T47D (cell line): ENCODE data around the gene C2CD2L.
"Not testable (repeated sequence)": the region's sequence is repeated elsewhere in the genome, so short reads cannot be mapped to it uniquely, and the experiment has no call there.

Experiments used
- DNase-seq, 2 experiments: peaks; one replicate each; pipeline versions ENCODE4 v3.0.0 to v3.0.0-alpha.2; 2011 to 2012; ENCODE audit warnings: low read depth in 1 of 2, low spot score in 1 of 2
- JUND ChIP-seq: IDR thresholded peaks from 2 replicates; pipeline ENCODE4 v1.6.1; 2012; ENCODE audit warnings: low read depth
- in situ Hi-C: cut with HindIII; loops from 2 replicates; pipeline ENCODE4 v1.10.0; 2016; ENCODE audit warnings: low sequenced_read_pairs, low pct_unique_long_range_greater_than_20kb

Gene C2CD2L

DNA sequence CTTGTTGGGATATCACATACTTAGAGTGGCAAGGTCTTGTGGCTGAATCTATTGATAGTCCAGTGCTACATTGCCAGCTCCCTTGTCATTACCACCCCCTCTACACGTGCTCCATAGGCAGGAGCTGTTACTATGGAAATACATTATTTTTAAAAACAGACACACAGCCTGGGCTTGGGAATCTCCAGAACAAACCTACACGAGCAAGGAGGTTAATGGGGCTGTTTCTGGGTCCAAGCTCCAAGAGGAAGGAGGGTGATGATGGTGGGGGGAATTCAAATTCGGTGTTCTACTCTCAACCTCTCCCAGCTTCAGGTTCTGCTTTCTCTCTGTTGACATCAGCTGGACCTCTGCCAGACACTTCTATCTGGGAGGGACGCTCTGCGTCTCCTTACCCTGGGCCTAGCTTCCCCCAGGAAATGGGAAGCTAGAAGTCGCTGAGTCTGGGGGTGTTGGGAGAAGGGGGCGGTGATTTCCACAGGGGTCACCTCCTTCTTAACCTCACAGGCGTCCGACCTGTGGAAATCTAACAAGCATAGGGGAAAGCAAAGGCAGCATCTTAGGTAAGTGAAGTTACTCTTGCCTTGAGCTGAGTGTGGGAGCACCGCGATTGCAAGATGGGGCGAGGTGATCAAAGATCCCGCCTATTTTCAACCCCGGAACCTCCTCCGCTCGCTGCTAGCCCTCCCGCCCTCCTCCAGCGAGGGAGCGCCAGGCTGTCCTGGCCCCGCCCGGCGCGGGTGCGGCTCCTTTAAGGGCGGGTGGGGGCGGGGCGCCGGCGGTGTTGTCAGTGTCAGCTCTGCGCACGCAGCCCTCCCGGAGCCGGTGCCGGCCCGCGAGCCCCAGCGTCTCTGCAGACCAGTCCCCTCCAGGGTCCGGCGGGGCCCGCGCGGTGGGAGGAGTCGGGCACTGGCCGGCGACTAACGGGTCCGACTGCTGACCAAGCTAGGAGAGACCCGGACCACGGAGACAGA, at the start of gene C2CD2L:
TSS of gene C2CD2L (plus strand) at position 781 of the 974 bp plus-strand sequence. CDS start 398 bp downstream, outside the sequence.
- in situ Hi-C loops = no loop called here
- DNase-seq = peak; percentile 91 to 96
- TF ChIP-seq JUND = no peak

DNA sequence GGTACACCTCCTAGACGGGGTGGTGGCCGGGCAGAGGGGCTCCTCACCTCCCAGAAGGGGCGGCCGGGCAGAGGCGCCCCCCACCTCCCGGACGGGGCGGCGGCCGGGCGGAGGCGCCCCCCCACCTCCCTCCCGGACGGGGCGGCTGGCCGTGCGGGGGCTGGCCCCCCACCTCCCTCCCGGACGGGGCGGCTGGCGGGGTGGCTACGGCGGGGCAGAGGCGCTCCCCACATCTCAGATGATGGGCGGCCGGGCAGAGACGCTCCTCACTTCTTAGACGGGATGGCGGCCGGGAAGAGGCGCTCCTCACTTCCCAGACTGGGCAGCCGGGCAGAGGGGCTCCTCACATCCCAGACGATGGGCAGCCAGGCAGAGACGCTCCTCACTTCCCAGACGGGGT, 48.0 kb upstream of the C2CD2L start:
- in situ Hi-C loops, DNase-seq: not testable (repeated sequence)

DNA sequence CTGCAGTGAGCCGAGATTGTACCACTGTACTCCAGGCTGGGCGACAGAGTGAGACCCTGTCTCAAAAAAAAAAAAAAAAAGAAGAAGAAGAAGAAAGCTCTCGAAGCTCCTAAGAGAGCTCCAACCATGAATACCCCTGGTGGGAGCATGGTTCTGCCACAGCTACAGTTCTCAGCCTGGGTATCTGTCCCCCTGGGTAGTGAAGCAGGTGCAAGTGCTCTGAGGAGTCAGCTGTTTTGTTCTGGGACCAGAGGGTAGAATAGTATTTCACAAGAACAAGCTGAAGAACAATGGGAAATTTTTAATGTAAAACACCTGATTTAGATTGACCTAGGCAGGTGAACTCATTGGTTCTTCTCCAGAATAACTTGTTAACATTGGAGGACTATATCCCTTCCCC, 45.9 kb upstream of the C2CD2L start:
- no peak for TF ChIP-seq JUND
- in situ Hi-C loops = no loop called here
- no peak for DNase-seq

DNA sequence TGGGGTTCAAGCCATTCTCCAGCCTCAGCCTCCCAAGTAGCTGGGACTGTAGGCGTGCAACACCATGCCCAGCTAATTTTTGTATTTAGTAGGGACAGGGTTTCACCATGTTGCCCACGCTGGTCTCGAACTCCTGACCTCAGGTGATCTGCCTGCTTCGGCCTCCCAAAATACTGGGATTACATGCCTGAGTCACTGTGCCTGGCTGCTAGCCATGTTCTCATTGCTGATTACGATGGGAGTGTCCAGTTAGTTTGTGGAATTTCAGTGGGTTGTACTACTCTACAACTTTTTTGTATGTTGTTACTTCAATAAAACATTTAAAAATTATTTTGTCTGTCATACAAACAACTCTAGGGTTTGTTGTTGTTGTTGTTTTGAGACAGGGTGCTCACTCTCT, 44.4 kb upstream of the C2CD2L start:
- no peak for TF ChIP-seq JUND
- in situ Hi-C loops = no loop called here
- no peak for DNase-seq

DNA sequence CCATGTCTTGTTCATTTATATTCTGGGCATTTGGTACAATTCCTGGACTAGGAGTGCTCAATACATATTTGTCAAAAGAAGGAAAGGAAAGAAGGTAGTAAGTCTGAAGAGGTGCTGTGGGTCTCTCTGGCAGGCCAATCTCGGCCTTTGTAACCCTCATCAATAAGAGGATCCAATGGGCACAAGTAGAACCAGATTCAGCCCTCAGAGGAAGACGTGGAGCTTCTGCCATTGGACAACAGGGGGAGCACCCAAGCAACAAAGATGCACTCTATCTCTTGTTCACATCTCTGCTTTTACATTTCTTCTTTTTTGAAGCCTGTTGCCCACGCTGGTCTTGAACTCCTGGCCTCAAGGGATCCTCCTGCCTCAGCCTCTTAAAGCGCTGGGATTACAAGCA, 41.8 kb upstream of the C2CD2L start:
- DNase-seq = peak in 1 of 2 experiments; percentile 76
- no peak for TF ChIP-seq JUND
- in situ Hi-C loops = no loop called here

DNA sequence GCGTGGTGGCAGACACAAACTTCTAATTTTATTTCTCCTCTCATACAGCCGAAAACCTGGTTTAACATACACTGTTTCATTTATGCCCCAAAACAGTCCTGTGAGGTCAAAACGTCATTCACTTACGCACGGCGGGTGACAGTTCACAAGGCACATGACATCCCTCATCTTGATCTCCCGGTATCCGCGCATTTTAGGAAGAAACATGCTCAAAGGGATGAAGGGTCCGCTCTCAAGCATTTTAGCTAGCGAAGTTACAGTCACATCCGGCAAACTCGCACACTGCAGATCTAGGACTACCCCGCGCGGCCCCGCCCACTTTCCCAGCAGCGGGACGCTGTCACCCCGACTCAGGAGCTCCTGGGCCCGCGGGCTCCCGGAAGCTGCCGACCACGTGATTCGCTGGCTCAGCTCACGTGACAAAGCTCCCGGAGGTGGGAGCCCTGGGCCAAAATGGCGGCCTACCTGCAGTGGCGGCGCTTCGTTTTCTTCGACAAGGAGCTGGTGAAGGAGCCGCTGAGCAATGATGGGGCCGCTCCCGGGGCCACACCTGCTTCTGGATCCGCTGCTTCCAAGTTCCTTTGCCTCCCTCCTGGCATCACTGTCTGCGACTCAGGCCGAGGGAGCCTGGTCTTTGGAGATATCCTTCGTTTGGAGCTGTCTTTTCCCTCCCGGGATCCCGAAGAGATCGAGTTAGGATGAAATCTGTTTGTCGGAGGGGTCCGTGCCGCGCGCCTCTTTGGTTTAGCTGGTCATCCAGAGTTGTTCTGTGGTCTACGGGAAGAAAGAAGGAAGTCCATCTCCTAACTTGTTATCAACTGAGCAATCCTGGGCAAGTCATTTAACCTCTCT, 39.5 kb upstream of the C2CD2L start, which contains the start of gene VPS11:
TSS of gene VPS11 (plus strand) at position 448 of the 852 bp plus-strand sequence. CDS start at position 454, 6 bp downstream.
- in situ Hi-C loops = no loop called here
- no peak for TF ChIP-seq JUND
- peak; percentile 98 to 99 for DNase-seq

DNA sequence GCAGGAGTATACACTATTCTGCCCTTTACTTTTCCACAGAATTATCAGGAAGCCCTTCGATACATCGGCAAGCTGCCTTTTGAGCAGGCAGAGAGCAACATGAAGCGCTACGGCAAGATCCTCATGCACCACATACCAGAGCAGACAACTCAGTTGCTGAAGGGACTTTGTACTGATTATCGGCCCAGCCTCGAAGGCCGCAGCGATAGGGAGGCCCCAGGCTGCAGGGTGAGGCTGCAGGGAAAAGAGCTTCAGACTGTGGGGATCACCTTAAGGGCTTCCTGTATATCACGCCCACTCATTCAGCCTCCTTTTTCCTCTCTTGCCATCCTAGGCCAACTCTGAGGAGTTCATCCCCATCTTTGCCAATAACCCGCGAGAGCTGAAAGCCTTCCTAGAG, 29.3 kb upstream of the C2CD2L start:
- in situ Hi-C loops = no loop called here
- no peak for TF ChIP-seq JUND
- DNase-seq = no peak

DNA sequence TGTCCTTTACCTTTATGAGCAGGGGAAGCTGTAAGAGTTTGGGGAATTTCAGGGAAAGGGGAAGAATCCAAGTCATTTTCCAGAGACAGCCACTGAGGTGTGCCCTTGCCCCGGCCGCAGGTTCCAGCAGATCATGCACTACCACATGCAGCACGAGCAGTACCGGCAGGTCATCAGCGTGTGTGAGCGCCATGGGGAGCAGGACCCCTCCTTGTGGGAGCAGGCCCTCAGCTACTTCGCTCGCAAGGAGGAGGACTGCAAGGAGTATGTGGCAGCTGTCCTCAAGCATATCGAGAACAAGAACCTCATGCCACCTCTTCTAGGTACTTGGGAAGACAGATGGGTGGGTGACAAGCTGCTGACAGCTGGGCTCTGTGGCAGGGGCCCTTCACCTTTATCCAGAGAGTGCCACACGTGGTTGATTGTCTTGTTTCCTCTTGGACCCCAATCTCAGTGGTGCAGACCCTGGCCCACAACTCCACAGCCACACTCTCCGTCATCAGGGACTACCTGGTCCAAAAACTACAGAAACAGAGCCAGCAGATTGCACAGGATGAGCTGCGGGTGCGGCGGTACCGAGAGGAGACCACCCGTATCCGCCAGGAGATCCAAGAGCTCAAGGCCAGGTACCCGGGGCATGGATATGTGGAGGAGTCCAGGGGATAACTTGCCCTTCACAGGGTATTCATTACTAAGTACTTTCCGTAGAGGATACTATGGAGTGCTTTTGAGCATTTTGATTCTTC, 28.3 kb upstream of the C2CD2L start:
- TF ChIP-seq JUND = no peak
- DNase-seq = no peak
- in situ Hi-C loops = no loop called here

DNA sequence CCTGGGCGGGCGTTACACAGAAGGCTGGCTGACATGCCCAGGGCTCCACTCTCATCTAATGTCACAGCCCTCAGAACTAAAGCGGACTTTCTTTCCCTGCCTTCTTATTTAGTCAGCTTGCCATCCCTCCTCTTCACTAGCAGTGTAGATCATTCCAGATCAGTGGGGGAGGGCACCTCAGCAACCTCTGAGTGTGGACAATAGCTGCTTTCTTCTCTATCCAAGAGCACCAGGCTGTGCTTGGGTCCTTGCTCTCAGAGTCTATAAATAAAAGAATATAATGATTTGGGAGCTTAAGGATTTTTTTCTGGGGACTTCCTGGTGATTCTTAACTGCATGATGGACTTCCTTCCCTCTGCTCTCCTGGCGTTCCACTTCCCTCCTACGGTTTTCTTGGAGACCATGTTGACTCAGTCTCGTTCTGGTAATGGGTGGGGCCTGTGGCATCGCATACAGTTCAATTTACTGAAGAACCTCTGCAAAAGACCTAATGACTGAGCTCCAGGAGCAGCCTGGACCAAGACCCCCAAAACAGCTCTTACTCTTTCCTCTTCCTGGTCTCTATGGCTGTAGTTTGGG, 25.4 kb upstream of the C2CD2L start:
- in situ Hi-C loops = no loop called here
- DNase-seq = no peak
- TF ChIP-seq JUND = no peak

DNA sequence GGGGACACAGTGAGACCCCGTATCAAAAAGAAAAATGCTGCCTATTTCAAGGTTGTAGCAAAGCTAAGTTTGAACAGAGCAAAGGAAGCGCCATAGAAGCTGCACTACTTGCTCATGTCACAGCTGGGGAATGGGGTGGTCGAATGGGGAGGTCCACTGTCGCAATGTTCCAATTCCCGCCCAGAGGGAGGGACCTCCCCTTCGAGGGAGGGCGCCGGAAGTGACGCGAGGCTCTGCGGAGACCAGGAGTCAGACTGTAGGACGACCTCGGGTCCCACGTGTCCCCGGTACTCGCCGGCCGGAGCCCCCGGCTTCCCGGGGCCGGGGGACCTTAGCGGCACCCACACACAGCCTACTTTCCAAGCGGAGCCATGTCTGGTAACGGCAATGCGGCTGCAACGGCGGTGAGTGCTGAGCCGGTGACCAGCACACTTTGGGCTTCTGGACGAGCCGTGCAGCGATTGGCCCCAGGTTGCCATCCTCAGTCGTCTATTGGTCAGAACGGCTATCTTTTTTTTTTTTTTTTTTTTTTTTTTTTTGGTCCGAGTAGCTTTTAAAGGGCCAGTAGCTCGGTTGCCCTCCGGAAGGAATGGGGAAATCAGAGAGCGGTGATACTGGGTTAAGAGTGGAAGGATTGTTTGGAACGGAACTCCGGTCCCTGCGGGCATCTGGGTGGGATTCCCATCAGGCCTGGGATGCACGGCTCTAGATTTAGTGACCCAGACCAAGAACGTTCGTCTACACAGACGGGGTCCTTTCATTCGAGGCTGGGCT, 22.3 kb upstream of the C2CD2L start, which contains the start of gene HMBS:
TSS of gene HMBS (plus strand) at position 219 of the 774 bp plus-strand sequence. CDS start at position 372, 153 bp downstream.
- peak; percentile 83 to 98 for DNase-seq
- TF ChIP-seq JUND = no peak
- in situ Hi-C loops = no loop called here

DNA sequence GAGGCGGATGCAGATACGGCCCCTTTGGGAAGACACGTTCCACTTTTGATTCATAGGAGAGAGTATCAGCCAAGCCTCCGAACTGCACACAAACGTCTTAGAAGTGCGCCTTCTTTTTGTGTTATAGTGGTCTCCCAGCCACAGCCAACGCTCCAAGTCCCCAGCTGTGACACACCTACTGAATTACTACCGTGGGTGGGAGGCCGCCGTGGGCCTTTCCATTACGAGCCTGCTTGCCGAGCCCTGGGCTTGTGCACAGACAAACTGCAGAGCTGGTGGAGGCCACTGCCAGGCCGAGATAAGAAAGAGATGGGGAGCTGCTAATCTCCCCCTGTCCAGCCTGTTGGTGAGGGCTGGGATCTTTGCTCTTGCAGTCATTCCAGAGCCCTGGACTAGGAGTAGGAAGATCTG, 21.7 kb upstream of the C2CD2L start:
- no peak for TF ChIP-seq JUND
- in situ Hi-C loops = no loop called here
- no peak for DNase-seq

DNA sequence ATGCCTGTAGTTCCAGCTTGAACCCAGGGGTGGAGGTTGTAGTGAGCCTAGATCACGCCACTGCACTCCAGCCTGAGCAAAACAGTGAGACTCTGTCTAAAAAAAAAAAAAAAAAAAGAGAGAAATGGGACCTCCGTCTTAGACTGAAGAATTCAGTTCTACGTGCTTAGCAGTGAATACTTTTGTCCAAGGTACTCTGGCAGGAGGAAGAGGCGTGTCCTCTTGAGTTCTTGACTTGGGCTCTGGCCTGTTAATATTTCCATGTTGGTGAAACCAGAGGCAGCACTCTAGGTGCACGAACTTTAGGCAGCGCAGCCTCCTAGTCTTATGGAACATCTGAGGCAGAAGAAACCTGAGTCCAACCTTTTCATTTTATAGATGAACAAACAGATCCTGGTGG, 20.0 kb upstream of the C2CD2L start:
- TF ChIP-seq JUND = no peak
- in situ Hi-C loops = no loop called here
- no peak for DNase-seq
